ENCODE measurements around the gene CRIP2. TPM values are rescaled to one million over a fixed set of nuclear protein-coding genes. Genes with fewer than 3 reads are reported as not detected.

Gene CRIP2
- total RNA-seq, 1 experiment from 2014 or later, result 192 TPM

- Histone ChIP-seq H3K9me3 (ENCODE audit: low read depth, low read length, poor library complexity, severe bottlenecking) (no peaks in the 10 kb centered on the region), H3K4me3 (ENCODE audit: low read depth, low read length, poor library complexity, severe bottlenecking) (no peak overlapping the region), H3K27me3 (replicated peaks; ENCODE audit: insufficient read depth, low read depth, low read length, poor library complexity) (no peaks in the 10 kb centered on the region), H3K27ac (ENCODE audit: low read depth, low read length, poor library complexity, severe bottlenecking) (no peak overlapping the region), H3K4me1 (ENCODE audit: insufficient read depth, low read length, poor library complexity, severe bottlenecking) (no peaks in the 10 kb centered on the region), H3K36me3 (ENCODE audit: insufficient read depth, low read length, poor library complexity, severe bottlenecking) (peaks cover 73% of the 10 kb centered on the region)
- BruUV-seq (replicated peaks), result no TSS peak
- POLR2A ChIA-PET (ENCODE audit: low non-redundant PET), result no interaction called here
- CTCF ChIA-PET, result no interaction called here
- TF ChIP-seq EZH2 (IDR thresholded peaks at IDR 0.05; ENCODE audit: borderline replicate concordance, low read depth, low read length, poor library complexity, severe bottlenecking), result no peak
- TF ChIP-seq CTCF (conservative IDR thresholded peaks at IDR 0.05; ENCODE audit: low read depth, low read length), result no peak
- DNase-seq (ENCODE audit: low spot score), result no peak
- intact Hi-C loops (cut with micrococcal nuclease; ENCODE audit: unreplicated experiment), result no loop called here
These were observed 20.8 kb upstream of the CRIP2 start for GRCh38 chr14:105453847-105454246.

GRCh38 chr14:105455086-105455640 lies 19.5 kb upstream of the CRIP2 start:
- no TSS peak for BruUV-seq (replicated peaks)
- CTCF ChIA-PET, result no interaction called here
- H3K4me1 ChIP-seq (ENCODE audit: insufficient read depth, low read length, poor library complexity, severe bottlenecking), result no peaks in the 10 kb centered on the region
- POLR2A ChIA-PET (ENCODE audit: low non-redundant PET), result no interaction called here
- intact Hi-C loops (cut with micrococcal nuclease; ENCODE audit: unreplicated experiment), result no loop called here
- TF ChIP-seq EZH2 (IDR thresholded peaks at IDR 0.05; ENCODE audit: borderline replicate concordance, low read depth, low read length, poor library complexity, severe bottlenecking) (no peak), CTCF (conservative IDR thresholded peaks at IDR 0.05; ENCODE audit: low read depth, low read length) (no peak)
- no peaks in the 10 kb centered on the region for H3K27me3 ChIP-seq (replicated peaks; ENCODE audit: insufficient read depth, low read depth, low read length, poor library complexity)
- DNase-seq (ENCODE audit: low spot score), result no peak
- no peaks in the 10 kb centered on the region for H3K9me3 ChIP-seq (ENCODE audit: low read depth, low read length, poor library complexity, severe bottlenecking)
- H3K27ac ChIP-seq (ENCODE audit: low read depth, low read length, poor library complexity, severe bottlenecking), result no peak overlapping the region
- peaks cover 61% of the 10 kb centered on the region for H3K36me3 ChIP-seq (ENCODE audit: insufficient read depth, low read length, poor library complexity, severe bottlenecking)
- no peak overlapping the region for H3K4me3 ChIP-seq (ENCODE audit: low read depth, low read length, poor library complexity, severe bottlenecking)

- ChIA-PET POLR2A (ENCODE audit: low non-redundant PET) (no interaction called here), CTCF (no interaction called here)
- TF ChIP-seq CTCF (conservative IDR thresholded peaks at IDR 0.05; ENCODE audit: low read depth, low read length) (no peak), EZH2 (IDR thresholded peaks at IDR 0.05; ENCODE audit: borderline replicate concordance, low read depth, low read length, poor library complexity, severe bottlenecking) (no peak)
- no TSS peak for BruUV-seq (replicated peaks)
- intact Hi-C loops (cut with micrococcal nuclease; ENCODE audit: unreplicated experiment), result no loop called here
- H3K4me1 ChIP-seq (ENCODE audit: insufficient read depth, low read length, poor library complexity, severe bottlenecking), result no peaks in the 10 kb centered on the region
- no peak overlapping the region for H3K4me3 ChIP-seq (ENCODE audit: low read depth, low read length, poor library complexity, severe bottlenecking)
- no peaks in the 10 kb centered on the region for H3K27me3 ChIP-seq (replicated peaks; ENCODE audit: insufficient read depth, low read depth, low read length, poor library complexity)
- H3K36me3 ChIP-seq (ENCODE audit: insufficient read depth, low read length, poor library complexity, severe bottlenecking), result peaks cover 61% of the 10 kb centered on the region
- no peaks in the 10 kb centered on the region for H3K9me3 ChIP-seq (ENCODE audit: low read depth, low read length, poor library complexity, severe bottlenecking)
- no peak overlapping the region for H3K27ac ChIP-seq (ENCODE audit: low read depth, low read length, poor library complexity, severe bottlenecking)
- DNase-seq (ENCODE audit: low spot score), result no peak
These were observed 18.6 kb upstream of the CRIP2 start for GRCh38 chr14:105455766-105456660.

Data from A673 (cell line).